Skeletal muscle tissue (tissue), 4 donors: ENCODE measurements around the gene ANKRD40. TPM values are rescaled to one million over a fixed set of nuclear protein-coding genes. Genes with fewer than 3 reads are reported as not detected.

Experiments used
- H3K27ac ChIP-seq: one replicate; pipeline ENCODE4 v1.7.0; 2013; ENCODE audit warnings: mild to moderate bottlenecking, low read depth, low read length, inconsistent platforms
- H3K27me3 ChIP-seq, 3 donors: one replicate each; pipeline ENCODE4 v1.7.0; 2013; ENCODE audit warnings: low read length in 3 of 3; ENCODE audit not compliant: control insufficient read depth in 3 of 3, insufficient read depth in 3 of 3
- H3K36me3 ChIP-seq, 3 donors: one replicate each; pipeline ENCODE4 v1.7.0; 2013; ENCODE audit warnings: low read length in 3 of 3; ENCODE audit not compliant: control insufficient read depth in 3 of 3, insufficient read depth in 3 of 3
- H3K4me1 ChIP-seq, 3 donors: one replicate each; pipeline ENCODE4 v1.7.0; 2013; ENCODE audit warnings: low read length in 3 of 3, mild to moderate bottlenecking in 3 of 3; ENCODE audit not compliant: control insufficient read depth in 3 of 3, insufficient read depth in 3 of 3
- H3K4me3 ChIP-seq, 3 donors: one replicate each; pipeline ENCODE4 v1.7.0; 2013; ENCODE audit warnings: low read length in 3 of 3
- H3K9ac ChIP-seq, 3 donors: one replicate each; pipeline ENCODE4 v1.7.0; 2013; ENCODE audit warnings: low read length in 3 of 3, mild to moderate bottlenecking in 3 of 3, moderate library complexity in 2 of 3, low read depth in 1 of 3
- H3K9me3 ChIP-seq, 3 donors: one replicate each; pipeline ENCODE4 v1.7.0; 2013; ENCODE audit warnings: low read length in 3 of 3; ENCODE audit not compliant: control insufficient read depth in 3 of 3
- total RNA-seq: library from RNA; depleted of rRNA; stranded (reverse); fragments of >200 nt; gene quantifications from one replicate; pipeline ENCODE4 v1.2.3, GENCODE V29; 2014
- donor health status: Osteomylitis.

ANKRD40 gene
- total RNA-seq, 1 donor from 2014 or later = 28.7 TPM

- no peaks in the 10 kb centered on the region for H3K27me3 ChIP-seq
- peak overlapping the region; percentile 57 for H3K27ac ChIP-seq
- H3K4me3 ChIP-seq = peak overlapping the region in 2 of 3 donors; percentile 16 to 29
- no peaks in the 10 kb centered on the region for H3K9me3 ChIP-seq
- peaks cover 16 to 38% (median 20%) of the 10 kb centered on the region in 3 donors for H3K4me1 ChIP-seq
- H3K9ac ChIP-seq = peak overlapping the region in 1 of 3 donors; percentile 40
- no peaks in the 10 kb centered on the region for H3K36me3 ChIP-seq
Measured at GRCh38 chr17:50686494-50687199, 21.1 kb downstream of the ANKRD40 start.

- H3K9ac ChIP-seq = peak overlapping the region in 1 of 3 donors; percentile 33
- H3K9me3 ChIP-seq = no peaks in the 10 kb centered on the region
- H3K4me3 ChIP-seq = no peak overlapping the region
- no peaks in the 10 kb centered on the region for H3K36me3 ChIP-seq
- H3K27ac ChIP-seq = peak overlapping the region; percentile 57
- H3K4me1 ChIP-seq = peaks cover 16 to 38% (median 21%) of the 10 kb centered on the region in 3 donors
- no peaks in the 10 kb centered on the region for H3K27me3 ChIP-seq
Measured at GRCh38 chr17:50685691-50686493, 21.8 kb downstream of the ANKRD40 start.

GRCh38 chr17:50685334-50685665 is 22.4 kb downstream of the ANKRD40 start:
- Histone ChIP-seq H3K4me1 (peaks cover 16 to 36% (median 18%) of the 10 kb centered on the region in 3 donors), H3K9me3 (no peaks in the 10 kb centered on the region), H3K36me3 (no peaks in the 10 kb centered on the region), H3K9ac (no peak overlapping the region), H3K27ac (no peak overlapping the region), H3K4me3 (no peak overlapping the region), H3K27me3 (no peaks in the 10 kb centered on the region)

GRCh38 chr17:50684612-50685333 is 22.9 kb downstream of the ANKRD40 start:
- Histone ChIP-seq H3K27me3 (no peaks in the 10 kb centered on the region), H3K27ac (no peak overlapping the region), H3K36me3 (no peaks in the 10 kb centered on the region), H3K4me3 (no peak overlapping the region), H3K4me1 (peaks cover 16 to 36% (median 18%) of the 10 kb centered on the region in 3 donors), H3K9me3 (no peaks in the 10 kb centered on the region), H3K9ac (no peak overlapping the region)

- no peaks in the 10 kb centered on the region for H3K36me3 ChIP-seq
- H3K9me3 ChIP-seq = no peaks in the 10 kb centered on the region
- no peak overlapping the region for H3K4me3 ChIP-seq
- peaks cover 16 to 31% (median 18%) of the 10 kb centered on the region in 3 donors for H3K4me1 ChIP-seq
- no peaks in the 10 kb centered on the region for H3K27me3 ChIP-seq
- no peak overlapping the region for H3K9ac ChIP-seq
- H3K27ac ChIP-seq = no peak overlapping the region
Measured at GRCh38 chr17:50684288-50684611, 23.5 kb downstream of the ANKRD40 start.

- no peaks in the 10 kb centered on the region for H3K9me3 ChIP-seq
- peaks cover 16 to 31% (median 18%) of the 10 kb centered on the region in 3 donors for H3K4me1 ChIP-seq
- H3K4me3 ChIP-seq = no peak overlapping the region
- no peak overlapping the region for H3K9ac ChIP-seq
- H3K27me3 ChIP-seq = no peaks in the 10 kb centered on the region
- no peak overlapping the region for H3K27ac ChIP-seq
- H3K36me3 ChIP-seq = no peaks in the 10 kb centered on the region
Measured at GRCh38 chr17:50683434-50684287, 24.1 kb downstream of the ANKRD40 start.

GRCh38 chr17:50682938-50683337 is 24.8 kb downstream of the ANKRD40 start:
- Histone ChIP-seq H3K36me3 (no peaks in the 10 kb centered on the region), H3K9me3 (no peaks in the 10 kb centered on the region), H3K4me1 (peaks cover 16 to 31% (median 18%) of the 10 kb centered on the region in 3 donors), H3K27me3 (no peaks in the 10 kb centered on the region), H3K27ac (no peak overlapping the region), H3K4me3 (no peak overlapping the region), H3K9ac (no peak overlapping the region)

GRCh38 chr17:50682441-50682840 is 25.3 kb downstream of the ANKRD40 start:
- H3K9ac ChIP-seq = no peak overlapping the region
- no peaks in the 10 kb centered on the region for H3K36me3 ChIP-seq
- no peaks in the 10 kb centered on the region for H3K9me3 ChIP-seq
- no peaks in the 10 kb centered on the region for H3K27me3 ChIP-seq
- H3K4me1 ChIP-seq = peaks cover 14 to 30% (median 18%) of the 10 kb centered on the region in 3 donors
- H3K27ac ChIP-seq = no peak overlapping the region
- no peak overlapping the region for H3K4me3 ChIP-seq
